HEK293 (cell line): ENCODE measurements around the gene IFI30.

Experiments used
- CTCF ChIA-PET: fragments of 350-600 bp; formaldehyde crosslinking; extraction: SDS; loops from one replicate; lab custom pipeline; 2021; ENCODE audit warnings: antibody characterized with exemption; lab: Yijun Ruan, JAX
- POLR2A ChIA-PET: fragments of 300-600 bp; formaldehyde crosslinking; extraction: SDS; loops from one replicate; lab custom pipeline; 2020; ENCODE audit warnings: antibody characterized with exemption, inconsistent platforms; lab: Yijun Ruan, JAX
- H3K27ac ChIP-seq: fragments of 200-500 bp; sonication (Bioruptor generic); 2 replicates; pipeline ENCODE4 v1.5.1; 2014; ENCODE audit warnings: low read depth, low read length, control low read depth, inconsistent platforms; ENCODE audit errors: extremely low read depth
- H3K36me3 ChIP-seq, 2 experiments: fragments of 200-500 bp in 1 of 2; sonication (Bioruptor generic) in 1 of 2; 1 replicate in 1 of 2; 2 replicates in 1 of 2; pipeline ENCODE4 v1.5.1; 2014 to 2017; ENCODE audit warnings: inconsistent platforms in 2 of 2, low read length in 2 of 2; ENCODE audit not compliant: control insufficient read depth in 2 of 2, insufficient read depth in 1 of 2
- H3K4me1 ChIP-seq: fragments of 200-500 bp; sonication (Bioruptor generic); 2 replicates; pipeline ENCODE4 v1.5.1; 2014; ENCODE audit warnings: mild to moderate bottlenecking, low read length, inconsistent platforms; ENCODE audit not compliant: control insufficient read depth, insufficient read depth
- H3K4me3 ChIP-seq: 2 replicates; pipeline ENCODE4 v1.5.1; 2011; ENCODE audit warnings: low read depth, mild to moderate bottlenecking, control low read depth, low read length, moderate library complexity
- H3K9me3 ChIP-seq: fragments of 200-500 bp; sonication (Bioruptor generic); 2 replicates; pipeline ENCODE4 v1.5.1; 2014; ENCODE audit warnings: low read depth, low read length, inconsistent platforms; ENCODE audit not compliant: control insufficient read depth, insufficient read depth
- GLI2 ChIP-seq: fragments of 450-650 bp; formaldehyde crosslinking; IDR thresholded peaks from 2 replicates; pipeline ENCODE4; 2017; ENCODE audit warnings: missing biosample characterization, missing genetic modification characterization, low read depth, borderline replicate concordance
- GLIS2 ChIP-seq: fragments of 450-650 bp; formaldehyde crosslinking; IDR thresholded peaks from 2 replicates; pipeline ENCODE4 v1.5.1; 2016; ENCODE audit warnings: missing biosample characterization, missing genetic modification characterization
- IKZF3 ChIP-seq: fragments of 450-650 bp; IDR thresholded peaks from 2 replicates; pipeline ENCODE4 v1.5.0; 2018; ENCODE audit warnings: missing biosample characterization, mild to moderate bottlenecking, missing genetic modification characterization, moderate library complexity
- KLF10 ChIP-seq: fragments of 450-650 bp; IDR thresholded peaks from 2 replicates; pipeline ENCODE4 v1.5.1; 2018; ENCODE audit warnings: missing biosample characterization, mild to moderate bottlenecking, missing genetic modification characterization
- KLF8 ChIP-seq: fragments of 450-650 bp; formaldehyde crosslinking; IDR thresholded peaks from 2 replicates; pipeline ENCODE4 v1.5.1; 2016; ENCODE audit warnings: missing biosample characterization, missing genetic modification characterization
- PATZ1 ChIP-seq: fragments of 450-650 bp; formaldehyde crosslinking; IDR thresholded peaks from 2 replicates; pipeline ENCODE4 v1.5.1; 2016; ENCODE audit warnings: missing biosample characterization, missing genetic modification characterization
- PRDM1 ChIP-seq: fragments of 450-650 bp; formaldehyde crosslinking; IDR thresholded peaks from 2 replicates; pipeline ENCODE4; 2016; ENCODE audit warnings: missing biosample characterization, missing genetic modification characterization
- PRDM10 ChIP-seq: fragments of 450-650 bp; formaldehyde crosslinking; IDR thresholded peaks from 2 replicates; pipeline ENCODE4 v1.5.1; 2016; ENCODE audit warnings: missing biosample characterization, missing genetic modification characterization
- ZBTB10 ChIP-seq: fragments of 450-650 bp; formaldehyde crosslinking; IDR thresholded peaks from 2 replicates; pipeline ENCODE4 v1.5.1; 2016; ENCODE audit warnings: missing biosample characterization, missing genetic modification characterization
- ZBTB7A ChIP-seq: fragments of 450-650 bp; formaldehyde crosslinking; IDR thresholded peaks from 2 replicates; pipeline ENCODE4 v1.5.1; 2016; ENCODE audit warnings: low read depth, missing biosample characterization, missing genetic modification characterization
- ZNF266 ChIP-seq: fragments of 450-650 bp; formaldehyde crosslinking; IDR thresholded peaks from 2 replicates; pipeline ENCODE4 v1.5.1; 2016; ENCODE audit warnings: missing biosample characterization, missing genetic modification characterization, low read depth
- ZNF280C ChIP-seq: fragments of 450-650 bp; formaldehyde crosslinking; IDR thresholded peaks from 2 replicates; pipeline ENCODE4 v1.5.1; 2016; ENCODE audit warnings: missing biosample characterization, missing genetic modification characterization
- ZNF341 ChIP-seq: fragments of 450-650 bp; formaldehyde crosslinking; IDR thresholded peaks from 2 replicates; pipeline ENCODE4; 2016; ENCODE audit warnings: low read depth, missing biosample characterization, missing genetic modification characterization
- ZNF391 ChIP-seq: fragments of 450-650 bp; formaldehyde crosslinking; IDR thresholded peaks from 2 replicates; pipeline ENCODE4 v1.5.1; 2016; ENCODE audit warnings: low read depth, missing biosample characterization, missing genetic modification characterization, borderline replicate concordance
- ZNF398 ChIP-seq: fragments of 450-650 bp; formaldehyde crosslinking; IDR thresholded peaks from 2 replicates; pipeline ENCODE4 v1.5.1; 2017; ENCODE audit warnings: missing biosample characterization, missing genetic modification characterization
- ZNF513 ChIP-seq: fragments of 450-650 bp; IDR thresholded peaks from 2 replicates; pipeline ENCODE4 v1.5.1; 2018; ENCODE audit warnings: missing biosample characterization, missing genetic modification characterization
- ZNF580 ChIP-seq: fragments of 450-650 bp; formaldehyde crosslinking; IDR thresholded peaks from 2 replicates; pipeline ENCODE4 v1.5.1; 2016; ENCODE audit warnings: missing biosample characterization, missing genetic modification characterization
- ZNF629 ChIP-seq: fragments of 450-650 bp; formaldehyde crosslinking; IDR thresholded peaks from 2 replicates; pipeline ENCODE4 v1.5.1; 2017; ENCODE audit warnings: missing biosample characterization, missing genetic modification characterization
- ZNF660 ChIP-seq: fragments of 450-650 bp; IDR thresholded peaks from 2 replicates; pipeline ENCODE4 v1.5.1; 2018; ENCODE audit warnings: missing biosample characterization, mild to moderate bottlenecking, missing genetic modification characterization
- ZNF791 ChIP-seq: fragments of 450-650 bp; formaldehyde crosslinking; IDR thresholded peaks from 2 replicates; pipeline ENCODE4 v1.5.1; 2016; ENCODE audit warnings: missing biosample characterization, missing genetic modification characterization

Gene IFI30

GRCh38 chr19:18204394-18205199 lies 31.0 kb downstream of the IFI30 start:
- H3K36me3 ChIP-seq, result peaks cover 2 to 7% of the 10 kb centered on the region in 2 experiments; a peak in 2 of 3 replicates
- H3K4me1 ChIP-seq, result peaks cover 8% of the 10 kb centered on the region
- ChIA-PET CTCF (interaction anchor here (0.6 to 8.5 kb wide), 6 partner anchors 12 to 91 kb away, joined by 3 to 121 read pairs (median 8); partner anchors contain the start of gene MPV17L2), POLR2A (interaction anchor here (0.9 to 3.1 kb wide), 7 partner anchors 11 to 92 kb away, joined by 3 to 30 read pairs (median 4); partner anchors contain the start of genes JUND and MPV17L2)
- peak overlapping the region; percentile 36 for H3K4me3 ChIP-seq
- peak overlapping the region; percentile 60 for H3K27ac ChIP-seq
- no peaks in the 10 kb centered on the region for H3K9me3 ChIP-seq
- TF ChIP-seq ZBTB7A (tag by site-specific recombination) (0 out of 2 replicates have a peak, but pooled peaks have one; percentile 29), ZBTB10 (tag by site-specific recombination) (peak; percentile 87), ZNF341 (tag by site-specific recombination) (peak; percentile 71; the same call in 1 of the 2 replicates), ZNF791 (tag by site-specific recombination) (no peak), ZNF391 (no peak), GLIS2 (tag by site-specific recombination) (peak; percentile 49), KLF10 (tag by site-specific recombination) (no peak), PATZ1 (tag by site-specific recombination) (peak; percentile 83), ZNF660 (0 out of 2 replicates have a peak, but pooled peaks have one; percentile 51), ZNF629 (tag by site-specific recombination) (no peak), PRDM1 (tag by site-specific recombination) (no peak), ZNF266 (no peak), ZNF513 (0 out of 2 replicates have a peak, but pooled peaks have one; percentile 11), PRDM10 (peak; percentile 100), ZNF398 (tag by site-specific recombination) (peak; percentile 89), ZNF280C (tag by site-specific recombination) (no peak), IKZF3 (tag by site-specific recombination) (peak; percentile 54; the same call in 1 of the 2 replicates), ZNF580 (peak; percentile 56; the same call in 1 of the 2 replicates), GLI2 (no peak), KLF8 (tag by site-specific recombination) (peak; percentile 83; the same call in 1 of the 2 replicates)
